GM12801 (cell line): ENCODE data around the gene TNIP3.

Source experiments
- CTCF ChIP-seq: IDR thresholded peaks from one replicate; pipeline ENCODE4 v1.5.1; 2011; ENCODE audit warnings: control low read depth; ENCODE audit not compliant: insufficient read length; ENCODE audit errors: extremely low read depth

The TNIP3 gene

GRCh38 chr4:121114756-121115155 lies 49.4 kb downstream of the TNIP3 start:
- TF ChIP-seq CTCF: no peak

- no peak for TF ChIP-seq CTCF
Measured at GRCh38 chr4:121112530-121112929, 51.6 kb downstream of the TNIP3 start.

- TF ChIP-seq CTCF: no peak
Measured at GRCh38 chr4:121108557-121108956, 55.6 kb downstream of the TNIP3 start.

GRCh38 chr4:121107507-121107906 lies 56.6 kb downstream of the TNIP3 start:
- no peak for TF ChIP-seq CTCF

GRCh38 chr4:121100093-121100775 lies 63.9 kb downstream of the TNIP3 start:
- no peak for TF ChIP-seq CTCF

- TF ChIP-seq CTCF: no peak
Measured at GRCh38 chr4:121098266-121098665, 65.9 kb downstream of the TNIP3 start.

- no peak for TF ChIP-seq CTCF
Measured at GRCh38 chr4:121096629-121097028, 67.5 kb downstream of the TNIP3 start.
